ENCODE measurements around the gene UBASH3A.
A peak's percentile ranks its signal among the peaks of the same experiment; 100 is the strongest.

The UBASH3A gene

GRCh38 chr21:42426424-42426823, 22.7 kb downstream of the UBASH3A start:
- H4K8ac ChIP-seq (ENCODE audit: low read depth, low read length): no peak overlapping the region
- H3K18ac ChIP-seq (ENCODE audit: low read length): no peak overlapping the region
- H3K36me3 ChIP-seq (replicated peaks in 1 of 2; ENCODE audit: control insufficient read depth in 2 of 2, insufficient read depth in 2 of 2, low read length in 2 of 2): no peaks in the 10 kb centered on the region
- no peak overlapping the region for H3K27ac ChIP-seq (replicated peaks; ENCODE audit: low read length)
- no peak overlapping the region for H2BK120ac ChIP-seq (ENCODE audit: low read depth, low read length)
- no peak overlapping the region for H3K4me3 ChIP-seq (ENCODE audit: low read length in 2 of 2)
- H2BK5ac ChIP-seq (ENCODE audit: low read length): no peak overlapping the region
- no peak overlapping the region for H3K9ac ChIP-seq (ENCODE audit: low read depth, low read length, poor library complexity)
- H3K9me3 ChIP-seq (replicated peaks in 1 of 2; ENCODE audit: control insufficient read depth in 2 of 2, insufficient read depth in 1 of 2, low read depth in 1 of 2, low read length in 2 of 2): no peaks in the 10 kb centered on the region
- no peak overlapping the region for H4K91ac ChIP-seq (ENCODE audit: low read depth, low read length, poor library complexity)
- H3K23ac ChIP-seq (ENCODE audit: low read depth, low read length, poor library complexity): no peak overlapping the region
- H3K4ac ChIP-seq (ENCODE audit: low read length): no peak overlapping the region
- H3K4me2 ChIP-seq (ENCODE audit: insufficient read depth, low read length, poor library complexity, severe bottlenecking): no peak overlapping the region
- H2AK5ac ChIP-seq (ENCODE audit: low read depth, low read length): no peak overlapping the region
- no peak overlapping the region for H3K14ac ChIP-seq (ENCODE audit: low read length)
- DNase-seq (ENCODE audit: low spot score): no peak
- no peaks in the 10 kb centered on the region for H3K4me1 ChIP-seq (ENCODE audit: control insufficient read depth in 2 of 2, insufficient read depth in 1 of 2, low read depth in 1 of 2, low read length in 2 of 2)
- no peaks in the 10 kb centered on the region for H3K79me1 ChIP-seq (ENCODE audit: low read depth, low read length)
- no peak overlapping the region for H2AFZ ChIP-seq (ENCODE audit: low read length)
- no peak overlapping the region for H2BK15ac ChIP-seq (ENCODE audit: low read length)
- no peak overlapping the region for H2BK12ac ChIP-seq (ENCODE audit: low read length)
- WGBS, 2 donors (ENCODE audit: extremely low coverage in 2 of 2, insufficient read length in 2 of 2, insufficient replicate concordance in 1 of 2): no CpG with 5 or more reads among the region's 7 CpGs
- no peaks in the 10 kb centered on the region for H3K27me3 ChIP-seq (ENCODE audit: control insufficient read depth in 3 of 3, insufficient read depth in 3 of 3, low read depth in 1 of 3, low read length in 3 of 3)

GRCh38 chr21:42426876-42427480, 23.3 kb downstream of the UBASH3A start:
- Histone ChIP-seq H3K23ac (ENCODE audit: low read depth, low read length, poor library complexity) (no peak overlapping the region), H2BK12ac (ENCODE audit: low read length) (no peak overlapping the region), H3K4me3 (ENCODE audit: low read length in 2 of 2) (no peak overlapping the region), H4K91ac (ENCODE audit: low read depth, low read length, poor library complexity) (no peak overlapping the region), H3K9me3 (replicated peaks in 1 of 2; ENCODE audit: control insufficient read depth in 2 of 2, insufficient read depth in 1 of 2, low read depth in 1 of 2, low read length in 2 of 2) (peaks cover 0 to 2% of the 10 kb centered on the region in 2 donors), H3K4me1 (ENCODE audit: control insufficient read depth in 2 of 2, insufficient read depth in 1 of 2, low read depth in 1 of 2, low read length in 2 of 2) (no peaks in the 10 kb centered on the region), H2BK15ac (ENCODE audit: low read length) (peak overlapping the region; percentile 16), H3K36me3 (replicated peaks in 1 of 2; ENCODE audit: control insufficient read depth in 2 of 2, insufficient read depth in 2 of 2, low read length in 2 of 2) (no peaks in the 10 kb centered on the region), H3K4ac (ENCODE audit: low read length) (no peak overlapping the region), H2AK5ac (ENCODE audit: low read depth, low read length) (no peak overlapping the region), H3K14ac (ENCODE audit: low read length) (no peak overlapping the region), H3K18ac (ENCODE audit: low read length) (peak overlapping the region; percentile 24), H3K4me2 (ENCODE audit: insufficient read depth, low read length, poor library complexity, severe bottlenecking) (no peak overlapping the region), H3K27me3 (ENCODE audit: control insufficient read depth in 3 of 3, insufficient read depth in 3 of 3, low read depth in 1 of 3, low read length in 3 of 3) (no peaks in the 10 kb centered on the region), H2BK120ac (ENCODE audit: low read depth, low read length) (no peak overlapping the region), H2AFZ (ENCODE audit: low read length) (no peak overlapping the region), H3K27ac (replicated peaks; ENCODE audit: low read length) (no peak overlapping the region), H4K8ac (ENCODE audit: low read depth, low read length) (no peak overlapping the region), H3K79me1 (ENCODE audit: low read depth, low read length) (no peaks in the 10 kb centered on the region), H2BK5ac (ENCODE audit: low read length) (no peak overlapping the region), H3K9ac (ENCODE audit: low read depth, low read length, poor library complexity) (no peak overlapping the region)
- DNase-seq (ENCODE audit: low spot score): no peak
- WGBS, 2 donors (ENCODE audit: extremely low coverage in 2 of 2, insufficient read length in 2 of 2, insufficient replicate concordance in 1 of 2): no CpG with 5 or more reads among the region's 10 CpGs

- Histone ChIP-seq H2AK5ac (ENCODE audit: low read depth, low read length) (no peak overlapping the region), H3K27me3 (ENCODE audit: control insufficient read depth in 3 of 3, insufficient read depth in 3 of 3, low read depth in 1 of 3, low read length in 3 of 3) (no peaks in the 10 kb centered on the region), H4K91ac (ENCODE audit: low read depth, low read length, poor library complexity) (no peak overlapping the region), H2BK12ac (ENCODE audit: low read length) (no peak overlapping the region), H3K9ac (ENCODE audit: low read depth, low read length, poor library complexity) (peak overlapping the region; percentile 26), H3K79me1 (ENCODE audit: low read depth, low read length) (no peaks in the 10 kb centered on the region), H3K36me3 (replicated peaks in 1 of 2; ENCODE audit: control insufficient read depth in 2 of 2, insufficient read depth in 2 of 2, low read length in 2 of 2) (no peaks in the 10 kb centered on the region), H2BK120ac (ENCODE audit: low read depth, low read length) (no peak overlapping the region), H3K4me2 (ENCODE audit: insufficient read depth, low read length, poor library complexity, severe bottlenecking) (no peak overlapping the region), H3K18ac (ENCODE audit: low read length) (peak overlapping the region; percentile 16), H3K23ac (ENCODE audit: low read depth, low read length, poor library complexity) (no peak overlapping the region), H2BK15ac (ENCODE audit: low read length) (no peak overlapping the region), H2BK5ac (ENCODE audit: low read length) (no peak overlapping the region), H3K27ac (replicated peaks; ENCODE audit: low read length) (no peak overlapping the region), H3K4ac (ENCODE audit: low read length) (no peak overlapping the region), H3K9me3 (replicated peaks in 1 of 2; ENCODE audit: control insufficient read depth in 2 of 2, insufficient read depth in 1 of 2, low read depth in 1 of 2, low read length in 2 of 2) (peaks cover 0 to 4% of the 10 kb centered on the region in 2 donors), H4K8ac (ENCODE audit: low read depth, low read length) (no peak overlapping the region), H3K14ac (ENCODE audit: low read length) (no peak overlapping the region), H3K4me3 (ENCODE audit: low read length in 2 of 2) (no peak overlapping the region), H2AFZ (ENCODE audit: low read length) (no peak overlapping the region), H3K4me1 (ENCODE audit: control insufficient read depth in 2 of 2, insufficient read depth in 1 of 2, low read depth in 1 of 2, low read length in 2 of 2) (no peaks in the 10 kb centered on the region)
- DNase-seq (ENCODE audit: low spot score): no peak
- no CpG with 5 or more reads among the region's 10 CpGs for WGBS, 2 donors (ENCODE audit: extremely low coverage in 2 of 2, insufficient read length in 2 of 2, insufficient replicate concordance in 1 of 2)
Observed at GRCh38 chr21:42427809-42428419, 24.2 kb downstream of the UBASH3A start.

GRCh38 chr21:42429021-42429420, 25.3 kb downstream of the UBASH3A start:
- Histone ChIP-seq H3K9ac (ENCODE audit: low read depth, low read length, poor library complexity) (no peak overlapping the region), H3K23ac (ENCODE audit: low read depth, low read length, poor library complexity) (no peak overlapping the region), H2BK12ac (ENCODE audit: low read length) (no peak overlapping the region), H3K27ac (replicated peaks; ENCODE audit: low read length) (no peak overlapping the region), H2BK15ac (ENCODE audit: low read length) (no peak overlapping the region), H2BK5ac (ENCODE audit: low read length) (no peak overlapping the region), H3K27me3 (ENCODE audit: control insufficient read depth in 3 of 3, insufficient read depth in 3 of 3, low read depth in 1 of 3, low read length in 3 of 3) (no peaks in the 10 kb centered on the region), H4K91ac (ENCODE audit: low read depth, low read length, poor library complexity) (no peak overlapping the region), H3K79me1 (ENCODE audit: low read depth, low read length) (no peaks in the 10 kb centered on the region), H3K4me3 (ENCODE audit: low read length in 2 of 2) (no peak overlapping the region), H3K14ac (ENCODE audit: low read length) (no peak overlapping the region), H3K4me2 (ENCODE audit: insufficient read depth, low read length, poor library complexity, severe bottlenecking) (no peak overlapping the region), H2AFZ (ENCODE audit: low read length) (no peak overlapping the region), H3K9me3 (replicated peaks in 1 of 2; ENCODE audit: control insufficient read depth in 2 of 2, insufficient read depth in 1 of 2, low read depth in 1 of 2, low read length in 2 of 2) (peaks cover 0 to 4% of the 10 kb centered on the region in 2 donors), H2BK120ac (ENCODE audit: low read depth, low read length) (no peak overlapping the region), H3K18ac (ENCODE audit: low read length) (no peak overlapping the region), H3K4ac (ENCODE audit: low read length) (no peak overlapping the region), H4K8ac (ENCODE audit: low read depth, low read length) (no peak overlapping the region), H2AK5ac (ENCODE audit: low read depth, low read length) (no peak overlapping the region), H3K4me1 (ENCODE audit: control insufficient read depth in 2 of 2, insufficient read depth in 1 of 2, low read depth in 1 of 2, low read length in 2 of 2) (no peaks in the 10 kb centered on the region), H3K36me3 (replicated peaks in 1 of 2; ENCODE audit: control insufficient read depth in 2 of 2, insufficient read depth in 2 of 2, low read length in 2 of 2) (no peaks in the 10 kb centered on the region)
- WGBS, 2 donors (ENCODE audit: extremely low coverage in 2 of 2, insufficient read length in 2 of 2, insufficient replicate concordance in 1 of 2): no CpG with 5 or more reads among the region's 1 CpG
- no peak for DNase-seq (ENCODE audit: low spot score)
